GM23338 (cell line): ENCODE data around the gene CSNK1A1L. TPM values are rescaled to one million over a fixed set of nuclear protein-coding genes. Genes with fewer than 3 reads are reported as not detected.

ENCODE experiments used
- ATAC-seq: fragments of 200-7000 bp; cut with Tn5 transposase; 3 replicates; pipeline ENCODE4 v1.9.1; 2020
- DNase-seq: peaks from one replicate; pipeline ENCODE4 v3.0.0-alpha.2; 2015; ENCODE audit warnings: low spot score
- H2AFZ ChIP-seq: fragments of 200-600 bp; sonication (generic); 2 replicates; pipeline ENCODE4 v1.8.0; 2016; ENCODE audit warnings: antibody characterized with exemption, mild to moderate bottlenecking, moderate library complexity
- H3F3A ChIP-seq: fragments of 200-600 bp; sonication (generic); replicated peaks from 2 replicates; pipeline ENCODE4 v1.8.0; 2017; ENCODE audit warnings: antibody characterized with exemption, mixed run types, low read depth
- H3K27ac ChIP-seq: fragments of 200-600 bp; sonication (generic); 2 replicates; pipeline ENCODE4 v1.6.1; 2016; ENCODE audit warnings: low read depth
- H3K27me3 ChIP-seq: fragments of 200-600 bp; sonication (generic); 2 replicates; pipeline ENCODE4 v1.8.0; 2016; ENCODE audit warnings: mild to moderate bottlenecking, mixed run types, moderate library complexity; ENCODE audit not compliant: insufficient read depth
- H3K36me3 ChIP-seq: fragments of 200-600 bp; sonication (generic); 2 replicates; pipeline ENCODE4 v1.8.0; 2016; ENCODE audit warnings: mild to moderate bottlenecking; ENCODE audit not compliant: insufficient read depth
- H3K4me1 ChIP-seq: fragments of 200-600 bp; sonication (generic); 2 replicates; pipeline ENCODE4 v1.8.0; 2016; ENCODE audit warnings: mild to moderate bottlenecking, moderate library complexity; ENCODE audit not compliant: insufficient read depth
- H3K4me2 ChIP-seq: fragments of 200-600 bp; sonication (generic); 2 replicates; pipeline ENCODE4 v1.7.1; 2017; ENCODE audit warnings: mixed run types
- H3K4me3 ChIP-seq: fragments of 200-600 bp; sonication (generic); 2 replicates; pipeline ENCODE4 v1.6.1; 2016; ENCODE audit warnings: mixed run types
- H3K79me2 ChIP-seq: fragments of 200-600 bp; sonication (generic); replicated peaks from 2 replicates; pipeline ENCODE4 v1.8.0; 2017; ENCODE audit warnings: mild to moderate bottlenecking; ENCODE audit not compliant: insufficient read depth
- H3K9me2 ChIP-seq: fragments of 200-600 bp; sonication (generic); 2 replicates; pipeline ENCODE4 v1.8.0; 2017; ENCODE audit not compliant: insufficient read depth
- H4K20me1 ChIP-seq: fragments of 200-600 bp; sonication (generic); replicated peaks from 2 replicates; pipeline ENCODE4 v1.8.0; 2017; ENCODE audit warnings: mild to moderate bottlenecking; ENCODE audit not compliant: insufficient read depth
- H3K27ac Mint-ChIP-seq: 2 replicates; pipeline ENCODE4 v1.8.0; 2020; ENCODE audit warnings: inconsistent platforms, mild to moderate bottlenecking, moderate library complexity, mixed read lengths
- H3K27me3 Mint-ChIP-seq: 3 replicates; pipeline ENCODE4 v1.8.0; 2022; ENCODE audit warnings: low read depth, mild to moderate bottlenecking, moderate library complexity, mixed read lengths, inconsistent platforms; ENCODE audit not compliant: insufficient read depth, poor library complexity
- H3K36me3 Mint-ChIP-seq: 3 replicates; pipeline ENCODE4 v1.8.0; 2021; ENCODE audit warnings: low read depth, mild to moderate bottlenecking, inconsistent platforms, moderate library complexity, mixed read lengths
- H3K4me1 Mint-ChIP-seq: 3 replicates; pipeline ENCODE4 v1.8.0; 2020; ENCODE audit warnings: mild to moderate bottlenecking, inconsistent platforms, mixed read lengths
- H3K4me3 Mint-ChIP-seq: 3 replicates; pipeline ENCODE4 v1.8.0; 2021; ENCODE audit warnings: moderate library complexity, mild to moderate bottlenecking, inconsistent platforms, mixed read lengths
- H3K9me3 Mint-ChIP-seq: 3 replicates; pipeline ENCODE4 v1.8.0; 2020; ENCODE audit warnings: moderate library complexity, mild to moderate bottlenecking, inconsistent platforms, mixed read lengths
- EZH2 ChIP-seq: fragments of 200-600 bp; sonication (generic); IDR thresholded peaks from one replicate; pipeline ENCODE4 v1.8.0; 2017; ENCODE audit warnings: antibody characterized with exemption, mild to moderate bottlenecking, low read depth; ENCODE audit not compliant: unreplicated experiment
- EZH2phosphoT487 ChIP-seq: fragments of 200-600 bp; sonication (generic); IDR thresholded peaks from one replicate; pipeline ENCODE4 v1.8.1; 2018; ENCODE audit warnings: antibody characterized with exemption; ENCODE audit not compliant: unreplicated experiment
- JUNB ChIP-seq: IDR thresholded peaks from one replicate; pipeline ENCODE4 v1.6.1; 2016; ENCODE audit warnings: antibody characterized with exemption; ENCODE audit not compliant: unreplicated experiment
- REST ChIP-seq: IDR thresholded peaks from one replicate; pipeline ENCODE4 v1.6.1; 2018; ENCODE audit warnings: antibody characterized with exemption; ENCODE audit not compliant: unreplicated experiment
- STAT1 ChIP-seq: IDR thresholded peaks from one replicate; pipeline ENCODE4 v1.6.1; 2016; ENCODE audit warnings: antibody characterized with exemption; ENCODE audit not compliant: unreplicated experiment
- ZNF331 ChIP-seq: fragments of 250-450 bp; sonication (Bioruptor Pico); IDR thresholded peaks from 2 replicates; pipeline ENCODE4 v1.5.0; 2020; ENCODE audit warnings: low read depth, mild to moderate bottlenecking, moderate library complexity
- polyA plus RNA-seq: library from polyadenylated mRNA; unstranded; fragments of >200 nt; fragmentation: Nextera tagmentation; extraction: Ambion mirVana; gene quantifications from 2 replicates; pipeline ENCODE4 v1.2.1, GENCODE V29; 2016
- total RNA-seq: library from RNA; depleted of rRNA; stranded (reverse); fragments of >200 nt; shearing (Covaris generic); gene quantifications from 2 replicates; pipeline ENCODE4 v1.2.3, GENCODE V29; 2014
- TF ChIP-seq, protein P1 (sequence below): IDR thresholded peaks from 2 replicates; pipeline ENCODE4 v1.6.1; 2016; ENCODE audit warnings: antibody characterized with exemption
- TF ChIP-seq, protein P2 (sequence below), 2 experiments: fragments of 200-600 bp in 1 of 2; sonication (generic) in 1 of 2; conservative IDR thresholded peaks; 2 replicates each; pipeline versions ENCODE4 v1.5.1 to v1.6.1; 2016 to 2017; ENCODE audit warnings: antibody characterized with exemption in 2 of 2, low read depth in 2 of 2, mild to moderate bottlenecking in 2 of 2, moderate library complexity in 1 of 2

Gene CSNK1A1L
- total and polyA plus RNA-seq, 2 experiments from 2014 or later = not detected

GRCh38 chr13:37138926-37139325, 33.5 kb upstream of the CSNK1A1L start (continued):
- TF ChIP-seq REST = no peak
- TF ChIP-seq, protein P1, sequence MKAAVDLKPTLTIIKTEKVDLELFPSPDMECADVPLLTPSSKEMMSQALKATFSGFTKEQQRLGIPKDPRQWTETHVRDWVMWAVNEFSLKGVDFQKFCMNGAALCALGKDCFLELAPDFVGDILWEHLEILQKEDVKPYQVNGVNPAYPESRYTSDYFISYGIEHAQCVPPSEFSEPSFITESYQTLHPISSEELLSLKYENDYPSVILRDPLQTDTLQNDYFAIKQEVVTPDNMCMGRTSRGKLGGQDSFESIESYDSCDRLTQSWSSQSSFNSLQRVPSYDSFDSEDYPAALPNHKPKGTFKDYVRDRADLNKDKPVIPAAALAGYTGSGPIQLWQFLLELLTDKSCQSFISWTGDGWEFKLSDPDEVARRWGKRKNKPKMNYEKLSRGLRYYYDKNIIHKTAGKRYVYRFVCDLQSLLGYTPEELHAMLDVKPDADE = no peak
- TF ChIP-seq EZH2phosphoT487 = no peak
- TF ChIP-seq, protein P2, sequence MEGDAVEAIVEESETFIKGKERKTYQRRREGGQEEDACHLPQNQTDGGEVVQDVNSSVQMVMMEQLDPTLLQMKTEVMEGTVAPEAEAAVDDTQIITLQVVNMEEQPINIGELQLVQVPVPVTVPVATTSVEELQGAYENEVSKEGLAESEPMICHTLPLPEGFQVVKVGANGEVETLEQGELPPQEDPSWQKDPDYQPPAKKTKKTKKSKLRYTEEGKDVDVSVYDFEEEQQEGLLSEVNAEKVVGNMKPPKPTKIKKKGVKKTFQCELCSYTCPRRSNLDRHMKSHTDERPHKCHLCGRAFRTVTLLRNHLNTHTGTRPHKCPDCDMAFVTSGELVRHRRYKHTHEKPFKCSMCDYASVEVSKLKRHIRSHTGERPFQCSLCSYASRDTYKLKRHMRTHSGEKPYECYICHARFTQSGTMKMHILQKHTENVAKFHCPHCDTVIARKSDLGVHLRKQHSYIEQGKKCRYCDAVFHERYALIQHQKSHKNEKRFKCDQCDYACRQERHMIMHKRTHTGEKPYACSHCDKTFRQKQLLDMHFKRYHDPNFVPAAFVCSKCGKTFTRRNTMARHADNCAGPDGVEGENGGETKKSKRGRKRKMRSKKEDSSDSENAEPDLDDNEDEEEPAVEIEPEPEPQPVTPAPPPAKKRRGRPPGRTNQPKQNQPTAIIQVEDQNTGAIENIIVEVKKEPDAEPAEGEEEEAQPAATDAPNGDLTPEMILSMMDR (conservative IDR thresholded peaks at IDR 0.05; ENCODE audit: low read depth in 2 of 2) = no peak

DNA sequence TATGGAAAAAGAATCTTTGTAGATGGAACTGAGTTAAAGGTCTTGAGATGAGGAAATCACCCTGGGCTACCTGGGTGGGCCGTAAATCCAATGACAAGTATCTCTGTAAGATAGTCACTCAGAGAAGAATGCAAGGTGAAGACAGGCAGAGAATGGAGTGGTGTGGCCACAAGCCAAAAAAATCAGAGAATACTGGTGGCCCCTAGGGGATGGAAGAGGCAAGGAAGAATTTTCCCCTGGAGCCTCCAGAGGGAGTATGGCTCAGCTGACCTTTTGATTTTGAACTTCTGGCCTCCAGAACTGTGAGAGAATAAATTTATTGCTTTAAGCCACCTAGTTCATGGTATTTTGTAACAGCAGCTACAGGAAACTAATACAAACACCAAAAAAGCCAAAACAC, 32.7 kb upstream of the CSNK1A1L start:
- no peaks in the 10 kb centered on the region for H4K20me1 ChIP-seq
- ATAC-seq (peak; percentile 77), DNase-seq (peak; percentile 64)
- H3K4me2 ChIP-seq = no peak overlapping the region
- H3K9me3 Mint-ChIP-seq = no peaks in the 10 kb centered on the region
- H2AFZ ChIP-seq = no peak overlapping the region
- no peaks in the 10 kb centered on the region for H3F3A ChIP-seq
- H3K27ac Mint-ChIP-seq = no peak overlapping the region
- no peaks in the 10 kb centered on the region for H3K36me3 ChIP-seq
- no peaks in the 10 kb centered on the region for H3K36me3 Mint-ChIP-seq
- no peak overlapping the region for H3K4me3 Mint-ChIP-seq
- no peaks in the 10 kb centered on the region for H3K27me3 ChIP-seq
- no peaks in the 10 kb centered on the region for H3K9me2 ChIP-seq
- peaks cover 2% of the 10 kb centered on the region for H3K27me3 Mint-ChIP-seq
- no peak overlapping the region for H3K4me3 ChIP-seq
- H3K4me1 ChIP-seq = no peaks in the 10 kb centered on the region
- H3K4me1 Mint-ChIP-seq = no peaks in the 10 kb centered on the region
- H3K79me2 ChIP-seq = no peaks in the 10 kb centered on the region
- TF ChIP-seq EZH2phosphoT487 = no peak
- TF ChIP-seq, protein P2 (conservative IDR thresholded peaks at IDR 0.05; ENCODE audit: low read depth in 2 of 2) = peak; percentile 56
- no peak for TF ChIP-seq EZH2
- no peak for TF ChIP-seq JUNB
- no peak for TF ChIP-seq ZNF331
- no peak for TF ChIP-seq STAT1
- no peak overlapping the region for H3K27ac ChIP-seq
